Heart left ventricle (tissue), 16 donors: ENCODE results near the gene FBXO40. TPM values are rescaled to one million over a fixed set of nuclear protein-coding genes. Genes with fewer than 3 reads are reported as not detected.
A peak's percentile ranks its signal among the peaks of the same experiment; 100 is the strongest.

Experiments used
- ATAC-seq, 4 donors: fragments of 200-7000 bp; cut with Tn5 transposase; one replicate each; pipeline ENCODE4 v1.9.1; 2020 to 2022; ENCODE audit warnings: moderate library complexity in 4 of 4, mild to moderate bottlenecking in 3 of 4, moderate number of reproducible peaks in 1 of 4
- DNase-seq, 5 donors: peaks; one replicate each; pipeline ENCODE4 v3.0.0-alpha.2; 2020
- H3K27ac ChIP-seq, 12 donors: fragments of 200-600 bp; sonication (generic) in 4 of 12; one replicate each; pipeline versions ENCODE4 v1.5.0 to v1.8.0; 2016 to 2022; ENCODE audit warnings: mild to moderate bottlenecking in 2 of 12
- H3K27me3 ChIP-seq, 9 donors: fragments of 200-600 bp; sonication (generic) in 2 of 9; one replicate each; pipeline versions ENCODE4 v1.5.1 to v1.8.0; 2016 to 2022; ENCODE audit warnings: mild to moderate bottlenecking in 3 of 9
- H3K36me3 ChIP-seq, 9 donors: fragments of 200-600 bp; sonication (generic) in 2 of 9; one replicate each; pipeline versions ENCODE4 v1.5.0 to v1.8.0; 2018 to 2022; ENCODE audit warnings: mild to moderate bottlenecking in 2 of 9
- H3K4me1 ChIP-seq, 12 donors: fragments of 200-600 bp; sonication (generic) in 4 of 12; one replicate each; pipeline versions ENCODE4 v1.5.0 to v1.8.0; 2016 to 2022; ENCODE audit warnings: mild to moderate bottlenecking in 3 of 12
- H3K4me3 ChIP-seq, 12 donors: fragments of 200-600 bp; sonication (generic) in 4 of 12; one replicate each; pipeline versions ENCODE4 v1.5.0 to v1.8.0; 2017 to 2022; ENCODE audit warnings: mild to moderate bottlenecking in 9 of 12, moderate library complexity in 4 of 12
- H3K9me3 ChIP-seq, 12 donors: fragments of 200-600 bp; sonication (generic) in 4 of 12; one replicate each; pipeline versions ENCODE4 v1.5.0 to v1.8.0; 2016 to 2022; ENCODE audit warnings: mild to moderate bottlenecking in 1 of 12
- POLR2A ChIP-seq, 2 donors: fragments of 450-650 bp; IDR thresholded peaks; one replicate each; pipeline ENCODE4 v1.6.1; 2017; ENCODE audit warnings: antibody characterized with exemption in 2 of 2, mild to moderate bottlenecking in 2 of 2, moderate library complexity in 2 of 2
- WGBS, 4 donors: extraction: QIAGEN DNeasy Blood & Tissue Kit in 2 of 4; methylation state at CpG; one replicate each; pipeline versions ENCODE4 v1.1.5 to v1.1.7; 2013 to 2018; 5-methylcytosine and 5-hydroxymethylcytosine counted together
- intact Hi-C, 10 donors: fragments of 100-400 bp; cut with DNase I; formaldehyde crosslinking; loops; one replicate each; pipeline versions ENCODE4 v1.11.1 to v1.14.2; 2022
- polyA plus RNA-seq, 2 donors: library from polyadenylated mRNA; stranded (reverse); fragments of 200-250 nt; gene quantifications; one replicate each; pipeline ENCODE4 v1.2.3, GENCODE V29; 2013
- total RNA-seq, 9 donors: library from RNA; depleted of rRNA in 2 of 9; stranded (reverse); fragments of >200 nt in 2 of 9; fragmentation: NEBNext Ultra II Directional in 3 of 9; extraction: Animal tissue kit (Norgen Biotek cat#: 25700) in 3 of 9; gene quantifications; one replicate each; pipeline versions ENCODE4 v1.1.0 to v1.2.4, GENCODE V29; 2016 to 2023
- TF ChIP-seq, protein P1 (sequence below), 12 donors: fragments of 200-600 bp; sonication (generic) in 4 of 12; IDR thresholded peaks; one replicate each; pipeline versions ENCODE4 v1.5.0 to v1.8.0; 2018 to 2022; ENCODE audit warnings: antibody characterized with exemption in 12 of 12, mild to moderate bottlenecking in 5 of 12
- donor health status: ischemic (EF 13 %, LVEDD 7.1; RV severe dilation, severe dysfunction).
- donor health status: healthy with polysubstance abuse.
- donor health status: DM: no; HTN: yes; CAD: no.
- donor health status: DM: no; HTN: no; CAD: no.
- donor health status: ischemic (EF 25% LVEDD 6.9; RV normal size, moderate dysfunction).
- donor health status: ischemic (EF 25% LVEDD 5.7; RV mildly dilated, moderate dysfunction).
- donor health status: healthy.
- donor health status: DM: yes; HTN: yes; CAD: no.
- donor health status: ischemic (EF 35%, LVEDD 5.7; RV mildly dilated, moderate dysfunction).
- donor health status: nonischemic (EF 11% LVEDD 7.7; RV severe dilation, severe dysfunction).
- donor health status: DM: yes; HTN: yes; CAD: no.
- donor health status: PGD.
- donor health status: ischemic (EF 29% LVEDD 5.4; RV normal size, mild dysfunction).
- donor health status: nonischemic (EF 23%, LVEDD 6.1; RV moderate dilation, normal function).

The FBXO40 gene
- total and polyA plus RNA-seq, 11 donors, result 4.7 to 268 (median 104) TPM

GRCh38 chr3:121545574-121546455, 47.4 kb upstream of the FBXO40 start, which contains the start of gene POLQ:
Gene POLQ (minus strand): TSS chr3:121545988. CDS start chr3:121545877, 111 bp downstream.
- DNase-seq (peak; percentile 87 to 93 (median 92)), ATAC-seq (peak; percentile 98 to 99 (median 99))
- Histone ChIP-seq H3K4me1 (peaks cover 0 to 15% (median 6%) of the 10 kb centered on the region in 12 donors), H3K36me3 (no peaks in the 10 kb centered on the region), H3K4me3 (peak within 1 kb of the TSS; percentile 33 to 80 (median 62)), H3K9me3 (no peaks in the 10 kb centered on the region), H3K27ac (peak within 1 kb of the TSS; percentile 38 to 92 (median 68)), H3K27me3 (no peaks in the 10 kb centered on the region)
- no peak for TF ChIP-seq POLR2A (IDR thresholded peaks at IDR 0.05)
- TF ChIP-seq, protein P1, sequence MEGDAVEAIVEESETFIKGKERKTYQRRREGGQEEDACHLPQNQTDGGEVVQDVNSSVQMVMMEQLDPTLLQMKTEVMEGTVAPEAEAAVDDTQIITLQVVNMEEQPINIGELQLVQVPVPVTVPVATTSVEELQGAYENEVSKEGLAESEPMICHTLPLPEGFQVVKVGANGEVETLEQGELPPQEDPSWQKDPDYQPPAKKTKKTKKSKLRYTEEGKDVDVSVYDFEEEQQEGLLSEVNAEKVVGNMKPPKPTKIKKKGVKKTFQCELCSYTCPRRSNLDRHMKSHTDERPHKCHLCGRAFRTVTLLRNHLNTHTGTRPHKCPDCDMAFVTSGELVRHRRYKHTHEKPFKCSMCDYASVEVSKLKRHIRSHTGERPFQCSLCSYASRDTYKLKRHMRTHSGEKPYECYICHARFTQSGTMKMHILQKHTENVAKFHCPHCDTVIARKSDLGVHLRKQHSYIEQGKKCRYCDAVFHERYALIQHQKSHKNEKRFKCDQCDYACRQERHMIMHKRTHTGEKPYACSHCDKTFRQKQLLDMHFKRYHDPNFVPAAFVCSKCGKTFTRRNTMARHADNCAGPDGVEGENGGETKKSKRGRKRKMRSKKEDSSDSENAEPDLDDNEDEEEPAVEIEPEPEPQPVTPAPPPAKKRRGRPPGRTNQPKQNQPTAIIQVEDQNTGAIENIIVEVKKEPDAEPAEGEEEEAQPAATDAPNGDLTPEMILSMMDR (IDR thresholded peaks at IDR 0.05), result no peak
- intact Hi-C loops, result loop anchor here (1.0 to 10.0 kb wide), 20 partner anchors 101 to 1136 kb away; partner anchors contain the start of genes EAF2 (in 3 of the 10), IQCB1 (in 3 of the 10), FAM162A (in 1 of the 10) and MIX23 (in 1 of the 10)
- 0 to 1% (median 0%) methylated on average over 23 to 42 of the region's 42 CpGs for WGBS, 4 donors

GRCh38 chr3:121552379-121552778, 40.8 kb upstream of the FBXO40 start:
- WGBS, 4 donors, result 19 to 43% (median 26%) methylated on average over 4 of the region's 4 CpGs
- Histone ChIP-seq H3K4me1 (peaks cover 0 to 7% (median 0%) of the 10 kb centered on the region in 12 donors), H3K27me3 (no peaks in the 10 kb centered on the region), H3K4me3 (peak overlapping the region in 5 of 12 donors; percentile 13 to 25 (median 20)), H3K9me3 (no peaks in the 10 kb centered on the region), H3K36me3 (no peaks in the 10 kb centered on the region), H3K27ac (no peak overlapping the region)
- TF ChIP-seq, protein P1 (IDR thresholded peaks at IDR 0.05), result no peak
- no peak for TF ChIP-seq POLR2A (IDR thresholded peaks at IDR 0.05)
- intact Hi-C loops, result loop anchor here in 2 of 10 donors (10.0 kb wide), 2 partner anchors 82 to 92 kb away; no protein-coding TSS in a partner anchor
- DNase-seq (no peak), ATAC-seq (no peak)

DNA sequence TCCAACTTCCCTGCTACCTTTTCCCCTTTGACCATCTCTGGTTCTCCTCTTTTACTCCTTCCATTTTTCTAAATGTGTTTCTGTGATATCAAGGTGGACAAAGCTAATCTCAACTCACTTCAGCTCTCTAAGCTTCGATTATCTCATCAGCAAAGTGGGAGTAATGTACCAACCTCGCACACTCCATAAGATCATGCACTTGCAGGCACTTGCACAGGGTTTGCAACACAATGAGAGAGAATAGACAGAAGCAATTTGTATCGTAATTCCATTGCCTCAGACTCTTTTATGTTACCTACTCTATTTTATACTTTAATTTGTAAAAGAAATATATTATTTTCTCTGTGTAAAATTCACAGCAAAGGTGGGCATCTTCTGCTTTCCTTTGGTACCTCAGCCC, 40.4 kb upstream of the FBXO40 start:
- Histone ChIP-seq H3K4me3 (no peak overlapping the region), H3K27me3 (no peaks in the 10 kb centered on the region), H3K27ac (no peak overlapping the region), H3K36me3 (no peaks in the 10 kb centered on the region), H3K9me3 (no peaks in the 10 kb centered on the region), H3K4me1 (peaks cover 0 to 7% (median 0%) of the 10 kb centered on the region in 12 donors)
- DNase-seq (no peak), ATAC-seq (no peak)
- 57 to 62% (median 61%) methylated on average over 3 of the region's 3 CpGs for WGBS, 4 donors
- intact Hi-C loops, result loop anchor here in 2 of 10 donors (10.0 kb wide), 2 partner anchors 82 to 92 kb away; no protein-coding TSS in a partner anchor
- TF ChIP-seq, protein P1 (IDR thresholded peaks at IDR 0.05), result no peak
- TF ChIP-seq POLR2A (IDR thresholded peaks at IDR 0.05), result no peak

GRCh38 chr3:121557426-121557934, 35.7 kb upstream of the FBXO40 start:
- H3K36me3 ChIP-seq, result no peaks in the 10 kb centered on the region
- H3K27me3 ChIP-seq, result no peaks in the 10 kb centered on the region
- DNase-seq, result no peak
- no peak overlapping the region for H3K27ac ChIP-seq
- 88 to 96% (median 93%) methylated on average over 5 of the region's 5 CpGs for WGBS, 4 donors
- H3K4me1 ChIP-seq, result peaks cover 0 to 4% (median 0%) of the 10 kb centered on the region in 12 donors
- intact Hi-C loops, result loop anchor here in 2 of 10 donors (10.0 kb wide), 2 partner anchors 77 to 87 kb away; no protein-coding TSS in a partner anchor
- no peak overlapping the region for H3K4me3 ChIP-seq
- TF ChIP-seq, protein P1 (IDR thresholded peaks at IDR 0.05), result no peak
- no peak for TF ChIP-seq POLR2A (IDR thresholded peaks at IDR 0.05)
- ATAC-seq, result no peak
- H3K9me3 ChIP-seq, result no peaks in the 10 kb centered on the region
